Osteoblast (primary cell): Measurements from ENCODE around the gene IL3RA. TPM values are rescaled to one million over a fixed set of nuclear protein-coding genes. Genes with fewer than 3 reads are reported as not detected.

Source experiments
- DNase-seq: peaks from one replicate; pipeline ENCODE4 v3.0.0; 2011; ENCODE audit warnings: low spot score, mixed read lengths; ENCODE audit not compliant: insufficient read length; ENCODE audit errors: missing footprints
- H2AFZ ChIP-seq: 2 replicates; pipeline ENCODE4 v1.6.0; 2011; ENCODE audit warnings: mild to moderate bottlenecking, low read length
- H3K27ac ChIP-seq: 2 replicates; pipeline ENCODE4 v1.5.1; 2011; ENCODE audit warnings: mild to moderate bottlenecking, low read depth, low read length, moderate library complexity
- H3K27me3 ChIP-seq: 2 replicates; pipeline ENCODE4 v1.6.0; 2012; ENCODE audit warnings: mild to moderate bottlenecking, control low read depth, inconsistent platforms, low read length, moderate library complexity; ENCODE audit not compliant: insufficient read depth
- H3K36me3 ChIP-seq: 2 replicates; pipeline ENCODE4 v1.5.1; 2011; ENCODE audit warnings: mild to moderate bottlenecking, low read length, control low read depth, moderate library complexity; ENCODE audit not compliant: insufficient read depth
- H3K4me1 ChIP-seq: 2 replicates; pipeline ENCODE4 v1.5.1; 2011; ENCODE audit warnings: mild to moderate bottlenecking, low read length, control low read depth, moderate library complexity; ENCODE audit not compliant: insufficient read depth
- H3K4me2 ChIP-seq: 2 replicates; pipeline ENCODE4 v1.6.0; 2011; ENCODE audit warnings: mild to moderate bottlenecking, low read length; ENCODE audit not compliant: insufficient read depth
- H3K4me3 ChIP-seq: fragments of 200-600 bp; sonication (generic); 3 replicates; pipeline ENCODE4 v1.5.1; 2012; ENCODE audit warnings: mild to moderate bottlenecking, low read length, inconsistent platforms; ENCODE audit not compliant: insufficient read depth
- H3K79me2 ChIP-seq: 2 replicates; pipeline ENCODE4 v1.6.0; 2012; ENCODE audit warnings: mild to moderate bottlenecking, low read length, control low read depth, inconsistent platforms; ENCODE audit not compliant: insufficient read depth
- H3K9me3 ChIP-seq: 2 replicates; pipeline ENCODE4 v1.5.1; 2011; ENCODE audit warnings: low read depth, low read length, control low read depth
- H4K20me1 ChIP-seq: 2 replicates; pipeline ENCODE4 v1.6.0; 2012; ENCODE audit warnings: mild to moderate bottlenecking, low read length, control low read depth; ENCODE audit not compliant: insufficient read depth
- total RNA-seq: library from RNA; depleted of rRNA; stranded (reverse); fragments of >200 nt; gene quantifications from 2 replicates; pipeline ENCODE4 v1.2.3, GENCODE V29; 2012
- TF ChIP-seq, protein P1 (sequence below): IDR thresholded peaks from 2 replicates; pipeline ENCODE4 v1.5.1; 2011; ENCODE audit warnings: mild to moderate bottlenecking, low read depth, low read length, moderate library complexity; ENCODE audit errors: extremely low read depth

Gene IL3RA
- total RNA-seq, 1 donor, result 0.72 TPM

DNA sequence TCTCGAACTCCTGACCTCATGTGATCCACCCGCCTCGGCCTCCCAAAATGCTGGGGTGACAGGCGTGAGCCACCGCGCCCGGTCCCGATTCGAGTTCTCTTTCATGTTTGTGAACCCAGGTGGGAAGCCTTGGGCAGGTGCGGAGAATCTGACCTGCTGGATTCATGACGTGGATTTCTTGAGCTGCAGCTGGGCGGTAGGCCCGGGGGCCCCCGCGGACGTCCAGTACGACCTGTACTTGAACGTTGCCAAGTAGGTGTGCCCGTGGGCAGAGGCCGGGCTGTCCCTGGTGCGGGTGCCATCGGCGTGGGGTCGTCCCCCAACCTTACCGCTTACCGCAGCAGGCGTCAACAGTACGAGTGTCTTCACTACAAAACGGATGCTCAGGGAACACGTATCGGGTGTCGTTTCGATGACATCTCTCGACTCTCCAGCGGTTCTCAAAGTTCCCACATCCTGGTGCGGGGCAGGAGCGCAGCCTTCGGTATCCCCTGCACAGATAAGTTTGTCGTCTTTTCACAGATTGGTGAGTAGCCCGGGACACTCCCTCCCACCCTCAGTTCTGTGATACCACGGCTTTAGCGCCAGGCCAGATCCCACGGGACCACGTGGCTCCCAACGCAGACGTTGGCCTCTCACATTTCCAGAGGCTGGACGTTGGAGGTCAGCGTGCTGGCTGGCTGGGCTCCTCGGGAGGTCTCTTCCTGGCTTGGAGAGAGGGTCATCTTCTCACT, 15.6 kb downstream of the IL3RA start:
- H3K36me3 ChIP-seq, result no peaks in the 10 kb centered on the region
- H3K4me1 ChIP-seq, result no peaks in the 10 kb centered on the region
- H3K27me3 ChIP-seq, result no peaks in the 10 kb centered on the region
- H3K4me2 ChIP-seq, result no peak overlapping the region
- H4K20me1 ChIP-seq, result no peaks in the 10 kb centered on the region
- H2AFZ ChIP-seq, result no peak overlapping the region
- H3K79me2 ChIP-seq, result no peaks in the 10 kb centered on the region
- TF ChIP-seq, protein P1, sequence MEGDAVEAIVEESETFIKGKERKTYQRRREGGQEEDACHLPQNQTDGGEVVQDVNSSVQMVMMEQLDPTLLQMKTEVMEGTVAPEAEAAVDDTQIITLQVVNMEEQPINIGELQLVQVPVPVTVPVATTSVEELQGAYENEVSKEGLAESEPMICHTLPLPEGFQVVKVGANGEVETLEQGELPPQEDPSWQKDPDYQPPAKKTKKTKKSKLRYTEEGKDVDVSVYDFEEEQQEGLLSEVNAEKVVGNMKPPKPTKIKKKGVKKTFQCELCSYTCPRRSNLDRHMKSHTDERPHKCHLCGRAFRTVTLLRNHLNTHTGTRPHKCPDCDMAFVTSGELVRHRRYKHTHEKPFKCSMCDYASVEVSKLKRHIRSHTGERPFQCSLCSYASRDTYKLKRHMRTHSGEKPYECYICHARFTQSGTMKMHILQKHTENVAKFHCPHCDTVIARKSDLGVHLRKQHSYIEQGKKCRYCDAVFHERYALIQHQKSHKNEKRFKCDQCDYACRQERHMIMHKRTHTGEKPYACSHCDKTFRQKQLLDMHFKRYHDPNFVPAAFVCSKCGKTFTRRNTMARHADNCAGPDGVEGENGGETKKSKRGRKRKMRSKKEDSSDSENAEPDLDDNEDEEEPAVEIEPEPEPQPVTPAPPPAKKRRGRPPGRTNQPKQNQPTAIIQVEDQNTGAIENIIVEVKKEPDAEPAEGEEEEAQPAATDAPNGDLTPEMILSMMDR, result no peak
- H3K9me3 ChIP-seq, result no peaks in the 10 kb centered on the region
- no peak overlapping the region for H3K27ac ChIP-seq
- no peak overlapping the region for H3K4me3 ChIP-seq
- no peak for DNase-seq

DNA sequence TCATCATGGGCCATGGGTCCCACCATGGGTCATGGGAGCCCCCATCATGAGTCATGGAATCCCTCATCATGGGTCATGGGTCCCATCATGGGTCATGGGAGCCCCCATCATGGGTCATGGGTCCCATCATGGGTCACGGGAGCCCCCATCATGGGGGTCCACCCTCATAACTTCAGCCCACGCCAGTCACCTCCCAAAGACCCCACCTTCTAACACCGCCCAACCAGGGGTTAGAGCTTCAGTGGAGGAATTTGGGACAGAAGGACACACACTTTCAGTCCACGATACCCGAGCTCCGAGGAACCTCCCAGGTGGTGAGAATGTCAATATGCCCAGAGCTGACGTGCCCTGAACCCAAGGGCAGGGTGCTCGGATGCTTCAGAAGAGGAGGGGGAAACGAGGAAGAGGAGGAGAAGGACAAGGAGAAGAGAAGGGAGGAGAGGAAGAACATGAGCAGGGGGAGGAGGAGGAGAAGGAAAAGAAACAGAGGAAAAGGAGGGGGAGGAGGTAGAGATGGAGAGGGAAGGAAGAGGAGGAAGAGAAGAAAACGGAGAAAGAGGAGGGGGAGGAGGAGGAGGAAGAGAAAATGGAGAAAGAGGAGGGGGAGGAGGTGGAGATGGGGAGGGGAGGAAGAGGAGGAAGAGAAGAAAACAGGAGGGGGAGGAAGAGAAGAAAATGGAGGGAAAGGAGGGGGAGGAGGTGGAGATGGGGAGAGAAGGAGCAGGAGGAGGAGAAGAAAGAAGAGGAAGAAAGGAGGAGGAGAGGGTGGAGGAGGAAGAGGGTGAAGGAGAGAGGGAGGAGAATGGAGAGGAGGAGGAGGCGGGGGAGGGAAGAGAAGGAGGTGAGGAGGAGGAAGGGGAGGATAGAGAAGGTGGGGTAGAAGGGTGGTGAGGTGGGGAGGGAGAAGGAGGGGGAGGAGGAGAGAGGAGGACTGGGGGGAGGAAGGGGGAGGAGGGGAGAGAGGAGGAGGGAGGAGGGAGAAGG, 17.7 kb downstream of the IL3RA start:
- Histone ChIP-seq H3K27ac (no peak overlapping the region), H2AFZ (no peak overlapping the region), H3K4me3 (no peak overlapping the region), H3K9me3 (no peaks in the 10 kb centered on the region), H3K4me1 (no peaks in the 10 kb centered on the region), H3K27me3 (no peaks in the 10 kb centered on the region), H3K79me2 (no peaks in the 10 kb centered on the region), H4K20me1 (no peaks in the 10 kb centered on the region), H3K4me2 (no peak overlapping the region), H3K36me3 (no peaks in the 10 kb centered on the region)
- no peak for DNase-seq
- TF ChIP-seq, protein P1, result no peak

DNA sequence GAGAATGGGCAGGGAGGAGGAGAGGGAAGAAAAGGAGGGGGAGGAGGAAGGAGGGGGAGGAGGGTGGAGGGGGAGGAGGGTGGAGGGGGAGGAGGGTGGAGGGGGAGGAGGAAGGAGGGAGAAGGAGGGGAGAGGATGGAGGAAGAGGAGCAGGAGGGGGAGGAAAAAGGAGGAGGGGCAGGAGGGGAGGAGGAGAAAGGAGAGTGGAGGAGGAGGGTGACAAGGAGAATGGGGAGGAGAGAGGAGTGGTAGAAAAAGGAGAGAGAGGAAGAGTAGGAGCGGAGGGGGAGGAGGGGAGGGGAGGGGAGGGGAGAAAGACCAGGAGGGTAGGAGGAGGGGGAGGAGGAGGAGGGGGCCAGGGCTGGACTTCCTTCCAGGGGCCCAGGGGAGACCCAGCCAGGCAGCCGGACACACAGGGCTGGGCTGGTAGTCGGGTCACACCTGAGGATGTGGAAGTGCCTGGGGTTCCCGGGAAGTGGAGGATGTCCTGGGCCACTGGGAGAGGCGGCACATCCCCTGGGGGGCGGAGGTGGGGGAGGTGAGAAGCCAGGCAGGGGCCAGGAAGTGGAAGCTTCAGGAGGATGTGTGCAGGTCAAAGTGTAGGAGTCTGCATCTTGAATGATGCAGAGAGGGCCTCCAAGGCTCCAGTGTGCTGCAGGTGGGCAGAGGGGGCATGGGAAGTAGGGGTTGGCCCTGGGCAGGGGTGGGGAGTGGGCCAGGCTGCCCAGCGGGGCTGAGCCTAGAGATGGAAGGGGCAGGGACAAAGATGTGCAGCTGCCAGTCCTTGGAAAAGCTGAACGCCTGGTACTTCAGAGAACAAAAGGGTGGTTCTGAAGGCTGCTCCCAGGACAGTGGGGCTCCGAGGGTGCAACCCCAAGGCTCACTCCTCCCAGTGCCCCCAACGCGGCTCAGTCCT, 18.8 kb downstream of the IL3RA start:
- no peak overlapping the region for H2AFZ ChIP-seq
- TF ChIP-seq, protein P1, result no peak

More for the DNA sequence above, 18.8 kb downstream of the IL3RA start:
- no peaks in the 10 kb centered on the region for H3K79me2 ChIP-seq
- no peaks in the 10 kb centered on the region for H3K9me3 ChIP-seq
- H3K4me3 ChIP-seq, result no peak overlapping the region
- H3K27me3 ChIP-seq, result no peaks in the 10 kb centered on the region
- no peaks in the 10 kb centered on the region for H3K4me1 ChIP-seq
- H3K36me3 ChIP-seq, result no peaks in the 10 kb centered on the region
- H3K27ac ChIP-seq, result no peak overlapping the region
- DNase-seq, result no peak
- H4K20me1 ChIP-seq, result no peaks in the 10 kb centered on the region
- H3K4me2 ChIP-seq, result no peak overlapping the region
